Measurements from ENCODE around the gene MCTS1.

- TF ChIP-seq POLR2A (IDR thresholded peaks at IDR 0.05): no peak
- TF ChIP-seq CTCF (IDR thresholded peaks at IDR 0.05): no peak
These were observed 28.4 kb upstream of the MCTS1 start for GRCh38 chrX:120575379-120576114.

All from Peyer's patch (tissue), 4 donors.